Esophagus mucosa (tissue), 1 donor: ENCODE data around the gene C6orf136. TPM values are rescaled to one million over a fixed set of nuclear protein-coding genes. Genes with fewer than 3 reads are reported as not detected.
A peak's percentile ranks its signal among the peaks of the same experiment; 100 is the strongest.
"Not testable (repeated sequence)": the region's sequence is repeated elsewhere in the genome, so short reads cannot be mapped to it uniquely, and the experiment has no call there.

ENCODE experiments used
- ATAC-seq: fragments of 200-7000 bp; cut with Tn5 transposase; one replicate; pipeline ENCODE4 v1.9.1; 2020
- total RNA-seq: library from RNA; stranded (reverse); gene quantifications from one replicate; pipeline ENCODE4 v1.2.4, GENCODE V29; 2023
- donor health status: DM: yes; HTN: yes; CAD: no.

C6orf136 gene
- total RNA-seq, 1 donor from 2014 or later, result 10.0 TPM

- ATAC-seq, result not testable (repeated sequence)
Observed at GRCh38 chr6:30657922-30658321, 11.0 kb downstream of the C6orf136 start.

- ATAC-seq, result peak; percentile 21
Observed at GRCh38 chr6:30664994-30665767, 18.2 kb downstream of the C6orf136 start.

GRCh38 chr6:30666300-30666699 is 19.4 kb downstream of the C6orf136 start:
- ATAC-seq, result not testable (repeated sequence)

GRCh38 chr6:30670760-30671527 is 24.0 kb downstream of the C6orf136 start:
- ATAC-seq, result no peak

GRCh38 chr6:30672445-30673253 is 25.7 kb downstream of the C6orf136 start, which contains the start of gene DHX16:
TSS of gene DHX16 (minus strand) at chr6:30673006. CDS start at chr6:30672841, 165 bp downstream.
- peak; percentile 88 for ATAC-seq

GRCh38 chr6:30676660-30677285 is 29.8 kb downstream of the C6orf136 start:
- ATAC-seq, result no peak

- ATAC-seq, result peak; percentile 76
Observed at GRCh38 chr6:30678964-30679726, 32.2 kb downstream of the C6orf136 start.

- ATAC-seq, result no peak
Observed at GRCh38 chr6:30679765-30680535, 33.0 kb downstream of the C6orf136 start.

GRCh38 chr6:30681766-30682142 is 34.8 kb downstream of the C6orf136 start:
- no peak for ATAC-seq

- peak; percentile 29 for ATAC-seq
Observed at GRCh38 chr6:30682143-30683117, 35.5 kb downstream of the C6orf136 start.

GRCh38 chr6:30683183-30683979 is 36.4 kb downstream of the C6orf136 start:
- no peak for ATAC-seq

GRCh38 chr6:30683980-30684338 is 37.0 kb downstream of the C6orf136 start:
- no peak for ATAC-seq

- no peak for ATAC-seq
Observed at GRCh38 chr6:30684386-30685156, 37.6 kb downstream of the C6orf136 start.

- ATAC-seq, result no peak
Observed at GRCh38 chr6:30685157-30686008, 38.5 kb downstream of the C6orf136 start.

- ATAC-seq, result peak; percentile 49
Observed at GRCh38 chr6:30686009-30686907, 39.3 kb downstream of the C6orf136 start, which contains the start of gene PPP1R18. TSS of gene PPP1R18 (minus strand) at chr6:30686645. CDS start at chr6:30686018, 627 bp downstream.
